Measurements from ENCODE around the gene MYOF.
A peak's percentile ranks its signal among the peaks of the same experiment; 100 is the strongest.

Gene MYOF, protein sequence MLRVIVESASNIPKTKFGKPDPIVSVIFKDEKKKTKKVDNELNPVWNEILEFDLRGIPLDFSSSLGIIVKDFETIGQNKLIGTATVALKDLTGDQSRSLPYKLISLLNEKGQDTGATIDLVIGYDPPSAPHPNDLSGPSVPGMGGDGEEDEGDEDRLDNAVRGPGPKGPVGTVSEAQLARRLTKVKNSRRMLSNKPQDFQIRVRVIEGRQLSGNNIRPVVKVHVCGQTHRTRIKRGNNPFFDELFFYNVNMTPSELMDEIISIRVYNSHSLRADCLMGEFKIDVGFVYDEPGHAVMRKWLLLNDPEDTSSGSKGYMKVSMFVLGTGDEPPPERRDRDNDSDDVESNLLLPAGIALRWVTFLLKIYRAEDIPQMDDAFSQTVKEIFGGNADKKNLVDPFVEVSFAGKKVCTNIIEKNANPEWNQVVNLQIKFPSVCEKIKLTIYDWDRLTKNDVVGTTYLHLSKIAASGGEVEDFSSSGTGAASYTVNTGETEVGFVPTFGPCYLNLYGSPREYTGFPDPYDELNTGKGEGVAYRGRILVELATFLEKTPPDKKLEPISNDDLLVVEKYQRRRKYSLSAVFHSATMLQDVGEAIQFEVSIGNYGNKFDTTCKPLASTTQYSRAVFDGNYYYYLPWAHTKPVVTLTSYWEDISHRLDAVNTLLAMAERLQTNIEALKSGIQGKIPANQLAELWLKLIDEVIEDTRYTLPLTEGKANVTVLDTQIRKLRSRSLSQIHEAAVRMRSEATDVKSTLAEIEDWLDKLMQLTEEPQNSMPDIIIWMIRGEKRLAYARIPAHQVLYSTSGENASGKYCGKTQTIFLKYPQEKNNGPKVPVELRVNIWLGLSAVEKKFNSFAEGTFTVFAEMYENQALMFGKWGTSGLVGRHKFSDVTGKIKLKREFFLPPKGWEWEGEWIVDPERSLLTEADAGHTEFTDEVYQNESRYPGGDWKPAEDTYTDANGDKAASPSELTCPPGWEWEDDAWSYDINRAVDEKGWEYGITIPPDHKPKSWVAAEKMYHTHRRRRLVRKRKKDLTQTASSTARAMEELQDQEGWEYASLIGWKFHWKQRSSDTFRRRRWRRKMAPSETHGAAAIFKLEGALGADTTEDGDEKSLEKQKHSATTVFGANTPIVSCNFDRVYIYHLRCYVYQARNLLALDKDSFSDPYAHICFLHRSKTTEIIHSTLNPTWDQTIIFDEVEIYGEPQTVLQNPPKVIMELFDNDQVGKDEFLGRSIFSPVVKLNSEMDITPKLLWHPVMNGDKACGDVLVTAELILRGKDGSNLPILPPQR (N-terminal part only)

DNA sequence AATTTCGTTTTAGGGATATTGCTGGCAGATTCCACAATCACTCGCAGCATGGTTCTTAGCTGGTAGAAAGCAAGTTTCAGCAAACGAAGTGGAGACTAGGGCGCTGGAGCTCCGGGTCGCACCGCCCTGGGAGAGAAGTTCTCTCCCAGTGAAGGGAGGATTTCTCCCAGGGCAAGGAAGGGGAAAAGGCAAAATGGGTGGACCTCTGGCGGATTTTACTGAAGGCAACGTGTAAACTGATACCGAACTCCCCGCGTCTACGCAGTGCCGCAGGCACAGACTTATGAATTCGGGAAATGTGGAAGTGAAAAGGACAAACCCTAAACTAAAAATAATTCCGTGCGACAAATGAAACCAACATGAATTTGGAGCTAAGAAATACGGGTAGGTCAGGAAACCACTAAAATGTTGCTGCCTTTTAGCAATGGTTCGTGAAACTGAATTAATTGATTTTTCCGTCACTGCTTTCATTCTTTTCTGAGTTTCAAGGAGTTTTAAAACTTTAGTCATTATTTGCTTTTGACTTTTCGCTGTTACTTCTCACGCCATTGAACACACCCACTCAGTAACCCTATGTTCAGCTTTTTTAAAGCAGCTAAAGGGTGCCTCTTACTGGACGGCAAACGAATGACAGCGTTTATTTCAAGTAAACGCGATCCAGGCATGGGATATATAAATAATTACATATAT is at the start of gene MYOF:
Gene MYOF (minus strand): TSS at position 190 of the 690 bp plus-strand sequence. CDS start 140 bp downstream, at position 50.
- no peak for TF ChIP-seq GATA2 (IDR thresholded peaks at IDR 0.05; ENCODE audit: low read depth, low read length)

GRCh38 chr10:93518531-93518930 is 36.4 kb upstream of the MYOF start:
- no peak for TF ChIP-seq GATA3 (IDR thresholded peaks at IDR 0.05; ENCODE audit: low read depth, low read length)
- TF ChIP-seq GATA2 (IDR thresholded peaks at IDR 0.05; ENCODE audit: low read depth, low read length), result peak; percentile 73

- TF ChIP-seq GATA2 (IDR thresholded peaks at IDR 0.05; ENCODE audit: low read depth, low read length) (no peak), GATA3 (IDR thresholded peaks at IDR 0.05; ENCODE audit: low read depth, low read length) (no peak)
These were observed 33.9 kb upstream of the MYOF start for GRCh38 chr10:93516006-93516380.

DNA sequence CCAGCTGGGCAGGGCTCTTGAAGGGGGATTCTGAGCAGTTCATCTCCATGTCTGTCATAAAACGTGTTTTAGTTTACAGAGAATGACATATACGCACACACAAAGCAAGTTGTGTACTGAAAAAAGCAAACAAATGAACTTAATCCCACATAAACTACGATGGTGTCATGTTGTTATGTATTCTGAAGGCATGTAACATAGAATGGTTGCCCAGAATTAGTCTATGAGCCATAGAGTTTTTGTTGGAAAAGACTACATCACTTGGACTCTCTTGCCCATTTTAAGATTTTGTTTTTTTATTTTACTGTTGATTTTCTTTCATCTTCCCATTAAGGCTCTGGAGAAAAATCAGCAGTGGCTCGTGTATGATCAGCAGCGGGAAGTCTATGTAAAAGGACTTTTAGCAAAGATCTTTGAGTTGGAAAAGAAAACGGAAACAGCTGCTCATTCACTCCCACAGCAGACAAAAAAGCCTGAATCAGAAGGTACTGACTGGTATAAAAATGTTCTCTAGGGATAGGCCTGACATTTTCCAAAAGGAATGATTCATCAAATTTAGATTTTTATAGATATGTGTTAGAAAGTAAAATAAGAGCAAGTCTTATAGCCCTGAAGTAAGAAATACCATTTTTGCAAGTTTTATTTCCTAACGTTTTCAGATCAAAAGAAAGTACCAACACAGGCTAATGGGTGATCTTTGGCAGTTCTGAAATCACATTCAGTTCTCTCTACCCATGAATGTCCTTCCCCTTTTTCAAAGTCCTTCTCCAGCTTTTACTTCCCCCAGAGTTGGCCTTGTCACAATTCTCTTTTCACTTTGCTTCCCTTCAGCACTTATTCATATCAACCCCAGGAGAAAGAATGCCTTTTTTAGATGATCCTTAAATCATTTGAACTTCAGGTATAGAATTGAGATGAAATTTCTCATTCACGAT is 33.2 kb upstream of the MYOF start:
- TF ChIP-seq GATA2 (IDR thresholded peaks at IDR 0.05; ENCODE audit: low read depth, low read length) (no peak), GATA3 (IDR thresholded peaks at IDR 0.05; ENCODE audit: low read depth, low read length) (no peak)

- no peak for TF ChIP-seq GATA3 (IDR thresholded peaks at IDR 0.05; ENCODE audit: low read depth, low read length)
- no peak for TF ChIP-seq GATA2 (IDR thresholded peaks at IDR 0.05; ENCODE audit: low read depth, low read length)
These were observed 32.4 kb upstream of the MYOF start for GRCh38 chr10:93514521-93514920.

- TF ChIP-seq GATA3 (IDR thresholded peaks at IDR 0.05; ENCODE audit: low read depth, low read length), result no peak
These were observed 31.0 kb upstream of the MYOF start for GRCh38 chr10:93513091-93513490.

GRCh38 chr10:93512565-93512964 is 30.4 kb upstream of the MYOF start:
- TF ChIP-seq GATA2 (IDR thresholded peaks at IDR 0.05; ENCODE audit: low read depth, low read length) (no peak), GATA3 (IDR thresholded peaks at IDR 0.05; ENCODE audit: low read depth, low read length) (no peak)

DNA sequence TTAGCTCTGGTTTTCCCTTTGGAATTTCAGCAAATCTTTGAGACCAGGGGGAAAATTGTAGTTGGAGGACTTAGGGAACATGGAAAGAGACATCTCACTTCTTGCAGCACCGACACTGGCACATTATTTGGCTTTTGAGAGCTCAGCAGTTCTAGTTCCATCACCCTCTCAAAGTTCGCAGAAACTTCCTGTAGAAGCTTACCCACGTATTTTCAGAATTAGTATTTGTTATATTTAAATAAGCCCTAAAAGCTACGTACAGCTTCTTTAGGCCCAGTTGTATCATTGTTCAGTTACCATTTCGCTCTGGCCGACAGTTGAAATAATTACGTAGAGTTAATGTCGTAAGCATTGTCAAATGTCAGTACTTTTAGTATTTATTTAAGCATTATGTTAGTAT is 27.7 kb upstream of the MYOF start:
- TF ChIP-seq GATA2 (IDR thresholded peaks at IDR 0.05; ENCODE audit: low read depth, low read length), result no peak
- no peak for TF ChIP-seq GATA3 (IDR thresholded peaks at IDR 0.05; ENCODE audit: low read depth, low read length)

GRCh38 chr10:93505075-93505474 is 22.9 kb upstream of the MYOF start:
- no peak for TF ChIP-seq GATA3 (IDR thresholded peaks at IDR 0.05; ENCODE audit: low read depth, low read length)
- no peak for TF ChIP-seq GATA2 (IDR thresholded peaks at IDR 0.05; ENCODE audit: low read depth, low read length)

GRCh38 chr10:93503075-93503474 is 20.9 kb upstream of the MYOF start:
- TF ChIP-seq GATA3 (IDR thresholded peaks at IDR 0.05; ENCODE audit: low read depth, low read length) (no peak), GATA2 (IDR thresholded peaks at IDR 0.05; ENCODE audit: low read depth, low read length) (no peak)

GRCh38 chr10:93501650-93502049 is 19.5 kb upstream of the MYOF start:
- no peak for TF ChIP-seq GATA2 (IDR thresholded peaks at IDR 0.05; ENCODE audit: low read depth, low read length)
- TF ChIP-seq GATA3 (IDR thresholded peaks at IDR 0.05; ENCODE audit: low read depth, low read length), result no peak

DNA sequence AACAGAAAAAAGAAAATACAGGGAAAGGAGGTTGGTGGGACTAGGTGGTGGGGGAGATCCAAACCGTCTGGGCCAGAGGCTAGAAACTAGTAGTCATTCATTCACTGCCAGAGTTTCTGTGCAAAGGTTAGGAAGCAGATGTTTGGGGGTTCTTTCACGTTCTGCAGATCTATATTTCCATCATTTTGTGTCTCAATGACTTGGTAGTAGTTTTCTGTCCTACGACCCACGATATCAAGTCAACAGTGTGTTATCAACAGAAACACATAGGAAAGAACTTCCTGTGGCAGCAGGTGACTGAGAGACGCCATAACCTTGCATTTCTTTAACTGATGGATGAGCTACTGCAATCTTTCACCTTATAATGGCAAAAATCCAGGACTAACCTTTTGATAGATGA is 16.0 kb upstream of the MYOF start:
- no peak for TF ChIP-seq GATA3 (IDR thresholded peaks at IDR 0.05; ENCODE audit: low read depth, low read length)
- no peak for TF ChIP-seq GATA2 (IDR thresholded peaks at IDR 0.05; ENCODE audit: low read depth, low read length)
